Raji (cell line): ENCODE data around the gene OLFM1.

Experiments used
- POLR2A ChIP-seq: IDR thresholded peaks from 2 replicates; pipeline ENCODE4 v1.6.1; 2011; ENCODE audit warnings: low read depth, low read length, control low read depth; ENCODE audit not compliant: insufficient read depth

The OLFM1 gene

GRCh38 chr9:135087489-135087792 is at the start of gene OLFM1:
TSS of gene OLFM1 (plus strand) at chr9:135087668. CDS start at chr9:135087990, 322 bp downstream.
- no peak for TF ChIP-seq POLR2A

DNA sequence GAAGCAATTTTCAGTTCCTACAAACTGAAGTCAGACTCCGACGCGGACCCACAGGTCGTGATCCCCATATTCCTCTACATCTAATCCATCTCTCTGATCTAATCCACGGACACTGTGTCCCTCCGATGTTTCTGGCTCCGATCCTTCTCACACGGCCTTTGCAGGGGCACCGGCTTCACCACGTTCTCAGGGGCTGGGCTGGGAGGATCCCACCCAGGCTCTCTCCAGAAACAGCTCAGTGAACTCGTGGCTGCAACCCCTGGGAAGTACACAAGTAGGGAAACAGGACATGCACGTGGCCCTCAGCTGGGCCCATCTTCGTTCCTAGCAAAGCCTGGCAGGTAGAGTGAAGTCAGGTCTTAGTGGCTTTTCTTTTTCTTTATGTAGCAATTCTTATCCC is 49.1 kb upstream of the OLFM1 start:
- no peak for TF ChIP-seq POLR2A

DNA sequence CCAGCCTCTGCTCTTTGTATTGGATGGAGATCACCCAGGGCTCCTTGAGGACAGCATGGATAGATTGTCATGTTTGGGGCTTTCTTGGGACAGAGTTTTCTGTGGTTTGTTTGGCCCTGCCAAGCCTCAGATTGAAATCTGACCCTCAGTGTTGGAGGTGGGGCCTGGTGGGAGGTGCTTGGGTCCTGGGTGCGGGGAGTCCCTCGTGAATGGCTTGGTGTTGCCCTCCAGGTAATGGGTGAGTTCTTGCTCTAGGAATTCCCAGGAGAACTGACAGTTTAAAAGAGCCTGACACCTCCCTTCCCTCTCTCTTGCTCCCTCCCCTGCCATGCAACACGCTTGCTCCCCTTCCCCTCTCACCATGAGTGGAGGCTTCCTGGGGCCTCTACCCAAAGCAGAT is 48.6 kb upstream of the OLFM1 start:
- TF ChIP-seq POLR2A: no peak

DNA sequence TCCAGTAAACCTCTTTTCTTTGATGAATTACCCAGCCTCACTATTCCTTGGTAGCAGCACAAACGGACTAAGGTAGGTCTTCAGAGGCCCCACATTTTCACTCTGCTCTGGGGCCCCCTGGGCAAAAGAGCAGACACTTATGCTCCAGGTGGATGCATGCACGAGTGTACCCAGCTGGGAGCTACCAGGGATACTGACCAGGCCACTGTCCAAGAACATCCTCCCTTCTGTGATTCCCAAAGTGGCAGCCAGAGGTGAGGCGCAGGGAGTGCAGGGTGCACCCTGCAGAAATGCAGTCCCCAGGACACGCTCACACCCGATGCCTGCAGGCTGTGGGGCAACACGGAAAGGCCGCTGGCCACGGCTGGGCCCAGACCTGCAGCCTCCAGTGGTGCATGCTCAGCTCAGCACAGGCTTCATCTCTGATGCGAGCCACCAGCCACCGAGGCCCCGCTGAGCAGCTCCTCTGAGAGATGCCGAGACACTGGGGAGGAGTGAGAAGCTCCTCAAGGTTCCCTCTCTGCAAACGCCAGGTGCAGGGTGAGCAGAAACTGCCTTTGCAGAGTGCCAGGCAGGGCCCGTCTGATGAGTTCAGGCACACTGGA is 48.1 kb upstream of the OLFM1 start:
- TF ChIP-seq POLR2A: no peak

DNA sequence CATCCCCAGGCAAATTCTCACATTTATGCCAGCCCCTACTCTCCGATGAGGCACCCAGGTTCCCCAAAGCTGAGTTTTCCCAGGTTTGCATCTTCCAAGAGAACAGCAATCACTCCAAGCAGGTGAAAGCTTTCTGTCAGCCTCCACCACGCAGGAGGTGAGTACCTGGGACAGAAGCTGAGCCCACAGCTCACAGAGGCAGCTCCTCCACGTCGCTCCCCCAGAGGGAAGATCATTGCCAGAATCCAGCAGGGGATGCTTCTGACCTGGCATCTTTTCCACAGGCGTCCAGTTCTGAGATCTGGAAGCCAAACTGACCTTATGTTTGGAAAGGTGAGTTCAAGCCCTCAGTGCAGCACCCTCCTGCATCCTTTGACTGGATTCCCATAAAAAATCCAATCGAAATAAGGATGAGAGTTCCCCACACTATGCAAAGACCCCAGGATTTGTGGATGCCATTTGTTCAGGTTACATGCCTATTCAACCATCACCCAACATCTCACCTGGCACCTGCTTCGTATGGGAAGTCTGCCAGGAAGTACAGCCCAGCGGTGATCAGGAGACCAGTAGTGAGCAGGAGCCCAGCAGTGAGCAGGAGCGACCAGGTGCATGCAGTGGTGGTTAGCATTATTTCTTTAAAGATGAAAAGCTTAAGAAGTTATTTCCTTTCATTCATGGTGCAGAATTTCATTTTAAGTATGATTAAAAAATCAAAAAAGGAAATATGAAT is 47.4 kb upstream of the OLFM1 start:
- no peak for TF ChIP-seq POLR2A

DNA sequence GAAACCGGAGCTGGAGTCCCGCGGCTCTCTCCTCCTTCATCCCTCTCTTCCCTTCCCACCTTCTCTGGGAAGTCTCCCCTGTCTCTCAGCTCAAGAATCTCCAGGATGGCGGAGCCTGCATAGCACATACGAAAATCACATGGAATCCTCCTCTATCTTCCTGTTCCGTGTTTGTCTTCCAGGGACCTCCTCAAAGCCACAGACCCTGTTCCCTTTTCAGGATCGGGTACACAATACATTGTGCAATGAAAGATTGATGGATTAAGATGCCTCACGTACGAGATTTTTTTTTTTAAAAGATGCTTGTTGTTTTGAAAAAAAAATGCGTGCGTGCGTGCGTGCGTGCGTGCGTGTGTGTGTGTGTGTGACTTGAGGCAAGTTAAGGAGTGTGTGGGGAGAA is 46.6 kb upstream of the OLFM1 start:
- no peak for TF ChIP-seq POLR2A

DNA sequence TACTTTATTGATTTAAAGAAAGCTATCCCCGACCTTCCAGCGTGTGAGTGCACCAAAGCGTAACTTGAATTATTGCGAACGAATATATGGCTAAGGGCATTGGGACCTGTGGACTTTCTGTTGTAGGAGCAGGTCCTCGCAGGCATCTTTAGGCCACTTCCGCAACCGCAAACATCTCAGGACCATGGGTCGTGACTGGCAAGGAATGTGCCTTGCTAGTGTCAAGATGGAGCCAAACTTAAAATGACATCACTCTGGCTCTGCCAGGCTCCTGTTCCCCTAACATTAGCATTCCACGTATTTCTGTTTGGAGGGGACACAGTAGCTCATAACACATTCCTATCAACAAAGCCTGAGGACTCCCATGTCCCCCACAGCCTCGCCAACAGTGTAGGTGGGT is 44.1 kb upstream of the OLFM1 start:
- no peak for TF ChIP-seq POLR2A

DNA sequence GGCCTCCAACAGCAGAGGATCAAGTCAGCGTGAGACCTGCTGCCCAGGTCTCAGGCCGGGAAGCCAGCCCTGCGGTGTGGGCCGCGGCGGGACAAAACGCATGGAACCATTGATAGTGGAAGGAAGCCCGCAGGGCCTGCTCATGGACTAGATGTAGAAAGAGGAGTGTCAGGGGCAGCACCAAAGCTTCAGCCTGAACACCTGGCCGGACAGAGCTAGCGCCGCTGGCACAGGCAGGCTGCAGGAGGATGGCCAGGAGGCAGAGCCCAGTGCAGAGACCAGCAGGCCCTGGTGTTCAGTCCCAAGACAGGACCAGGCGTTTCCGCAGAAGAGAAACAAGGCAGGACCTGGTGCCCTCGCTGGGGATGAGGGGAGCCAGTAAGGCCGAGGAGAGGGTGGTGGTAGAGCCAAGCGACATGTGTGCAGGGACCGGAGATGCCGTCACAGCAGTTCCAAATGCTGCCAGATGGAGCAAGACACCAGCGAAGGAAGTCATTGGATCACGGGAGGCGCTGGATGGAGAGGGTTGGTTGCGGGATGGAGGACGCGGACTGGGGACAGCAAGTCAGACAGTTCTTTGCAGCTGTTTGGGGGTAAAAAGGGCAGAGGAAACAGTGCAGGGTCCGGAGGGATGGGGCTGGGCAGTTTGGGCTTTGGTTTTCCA is 42.1 kb upstream of the OLFM1 start:
- no peak for TF ChIP-seq POLR2A

DNA sequence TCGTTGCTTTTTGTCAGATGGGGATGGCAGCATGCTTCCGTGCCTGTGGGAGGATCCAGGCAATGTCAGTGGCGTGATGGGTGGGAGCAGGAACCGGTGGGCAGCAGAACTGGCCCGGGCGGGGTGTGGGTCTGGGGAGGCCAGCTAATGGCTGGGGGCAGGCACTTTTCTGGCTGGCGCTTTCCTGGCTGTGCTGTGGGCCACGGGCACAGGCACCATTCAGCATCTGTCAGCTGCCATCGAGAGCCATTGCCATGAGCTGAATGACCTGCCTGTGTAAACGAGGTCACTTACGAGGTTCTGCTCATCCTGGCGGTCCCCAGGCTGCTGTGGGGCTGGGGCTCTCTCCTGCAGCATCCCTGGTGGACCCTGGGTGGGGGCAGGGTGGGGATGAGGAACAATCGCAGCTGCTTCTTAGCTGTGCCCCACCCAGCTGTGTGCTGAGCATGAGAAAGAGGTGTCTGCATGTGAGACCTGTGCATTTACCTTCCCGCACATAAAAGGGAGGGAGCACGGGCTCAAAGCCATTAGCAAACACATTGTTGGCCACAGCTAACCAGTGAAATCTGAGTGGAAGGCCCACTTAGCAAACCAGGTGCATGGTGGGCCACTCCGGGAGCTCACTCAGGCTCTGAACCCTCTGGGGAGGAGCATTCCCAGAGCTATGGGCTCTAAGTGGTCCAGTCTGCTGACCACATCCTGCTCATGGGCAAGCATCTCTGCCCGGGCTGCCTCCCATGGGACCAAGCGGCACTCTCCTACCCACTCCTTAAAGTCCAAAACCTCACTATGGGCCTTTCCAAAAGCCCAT is 41.3 kb upstream of the OLFM1 start:
- no peak for TF ChIP-seq POLR2A

GRCh38 chr9:135046739-135047350 is 40.6 kb upstream of the OLFM1 start:
- no peak for TF ChIP-seq POLR2A

GRCh38 chr9:135047521-135047920 is 39.9 kb upstream of the OLFM1 start:
- no peak for TF ChIP-seq POLR2A

- TF ChIP-seq POLR2A: no peak
Measured at GRCh38 chr9:135048046-135048757, 39.3 kb upstream of the OLFM1 start.

DNA sequence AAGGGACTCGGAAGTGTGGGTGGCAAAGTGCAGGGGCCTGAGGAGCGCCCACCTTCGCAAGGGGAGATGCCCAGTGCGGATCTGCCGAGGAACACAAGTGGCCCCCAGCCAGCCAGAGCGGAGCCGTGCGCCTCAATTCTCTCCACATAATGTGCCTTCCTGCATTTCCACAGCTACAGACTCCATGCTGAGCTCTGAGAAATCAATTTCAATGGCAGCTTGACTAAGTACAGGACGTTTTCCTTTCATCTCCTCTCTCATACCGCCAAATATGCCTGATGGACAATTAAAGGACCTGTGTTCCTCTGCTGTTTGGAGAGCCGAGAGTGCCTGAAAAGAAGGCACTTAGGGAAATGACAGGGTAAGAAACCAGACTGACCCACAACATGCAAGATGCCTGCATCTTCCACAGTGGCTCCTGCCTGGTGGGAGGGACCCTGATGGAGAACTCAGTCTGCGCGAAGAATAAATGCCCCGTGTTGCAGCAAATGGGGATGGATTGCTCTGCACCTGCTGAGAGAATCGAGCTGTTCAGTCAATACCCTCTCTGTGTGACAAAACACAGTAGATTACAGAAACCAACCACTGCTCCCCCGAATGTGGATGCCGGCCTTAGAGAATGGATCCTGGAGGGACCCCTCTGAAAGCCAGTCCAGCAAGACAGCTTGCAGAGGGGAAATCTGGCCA is 38.6 kb upstream of the OLFM1 start:
- no peak for TF ChIP-seq POLR2A

DNA sequence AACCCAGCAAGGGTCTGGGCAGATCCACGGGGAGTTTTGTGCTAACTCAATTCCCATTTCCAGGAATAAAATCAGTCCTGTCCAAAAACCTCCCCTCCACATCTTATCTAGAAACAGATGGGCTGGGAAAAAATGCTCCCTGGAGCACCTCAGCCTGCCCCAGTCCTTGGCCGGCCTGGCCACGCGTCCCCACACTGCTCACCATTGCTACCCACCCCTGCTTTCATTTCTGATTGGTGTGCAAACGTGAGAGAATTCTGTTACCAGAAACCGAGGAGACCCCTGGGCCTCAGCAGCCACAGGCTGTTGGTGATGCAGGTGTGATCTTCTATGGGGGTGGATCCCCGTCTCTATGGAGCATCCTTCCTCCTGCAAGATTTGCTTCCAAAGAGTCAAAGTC is 38.0 kb upstream of the OLFM1 start:
- no peak for TF ChIP-seq POLR2A
